GM10847 (cell line): ENCODE measurements around the gene TNFRSF25.

Experiments used
- POLR2A ChIP-seq: IDR thresholded peaks from 2 replicates; pipeline ENCODE4 v1.6.1; 2011; ENCODE audit not compliant: insufficient read length; ENCODE audit errors: extremely low read depth

Gene TNFRSF25

DNA sequence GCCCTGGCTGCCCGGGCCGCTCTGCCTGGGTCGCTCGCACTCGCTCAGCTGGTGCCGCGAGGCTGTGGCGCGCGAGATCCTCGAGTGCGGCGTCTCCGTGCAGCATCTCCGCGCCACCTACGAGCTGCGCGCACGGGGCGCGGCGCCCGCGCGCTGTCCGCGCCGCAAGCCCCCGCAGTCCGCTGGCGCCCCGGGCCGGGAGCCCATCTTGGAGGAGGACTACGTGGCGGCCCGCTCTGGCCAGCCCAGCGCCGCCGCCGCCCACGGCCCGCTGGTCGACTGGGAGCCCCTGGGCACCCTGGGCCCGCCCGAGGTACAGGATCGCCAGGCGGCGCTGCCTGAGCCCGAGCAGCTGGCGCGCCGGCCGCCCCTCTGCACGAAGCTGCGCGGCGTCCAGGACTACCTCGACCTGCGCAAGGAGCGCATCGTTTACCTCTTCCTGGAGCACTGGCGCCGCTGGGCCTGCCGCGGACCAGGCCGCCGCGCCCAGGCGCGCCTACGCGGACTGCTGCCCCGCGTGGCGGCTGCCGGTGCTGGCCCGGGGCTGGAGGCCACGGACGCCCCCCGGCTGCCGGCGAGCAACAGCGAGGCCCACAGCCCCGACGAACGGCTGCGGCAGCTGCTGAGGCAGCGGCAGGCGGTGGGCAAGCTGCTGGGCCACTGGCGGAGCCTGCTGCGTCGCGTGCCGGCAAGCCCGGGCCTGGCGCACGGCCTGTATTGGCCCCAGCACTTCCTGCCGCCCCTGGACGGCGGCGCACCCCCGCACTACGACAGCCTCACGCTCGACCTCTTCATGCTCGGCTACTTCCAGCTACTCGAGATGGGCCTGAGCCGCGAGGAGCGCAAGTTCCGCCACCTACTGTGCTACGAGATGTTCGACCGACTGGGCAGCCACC, 10.9 kb downstream of the TNFRSF25 start:
- no peak for TF ChIP-seq POLR2A

DNA sequence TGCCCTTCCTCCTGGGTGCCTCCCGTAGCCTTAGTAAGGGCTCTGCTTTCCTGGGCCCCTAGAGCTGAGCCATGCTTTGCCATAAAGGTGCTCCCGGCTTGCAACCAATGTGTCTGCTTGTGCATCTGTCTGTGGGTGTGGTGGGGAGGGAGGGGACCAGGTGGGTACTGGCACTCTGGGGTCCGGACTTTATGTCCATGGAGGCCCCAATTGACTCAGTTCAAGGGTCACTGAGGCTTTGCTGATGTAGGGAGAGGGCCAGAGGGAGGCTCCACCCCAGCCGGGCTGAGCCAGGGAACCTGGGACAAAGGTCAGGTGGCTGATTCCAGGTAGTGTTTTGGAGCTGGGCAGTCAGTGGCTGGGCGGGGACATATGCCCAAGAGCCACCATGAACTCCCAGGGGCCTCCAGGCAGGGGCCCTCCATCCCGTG, 15.0 kb downstream of the TNFRSF25 start:
- no peak for TF ChIP-seq POLR2A

DNA sequence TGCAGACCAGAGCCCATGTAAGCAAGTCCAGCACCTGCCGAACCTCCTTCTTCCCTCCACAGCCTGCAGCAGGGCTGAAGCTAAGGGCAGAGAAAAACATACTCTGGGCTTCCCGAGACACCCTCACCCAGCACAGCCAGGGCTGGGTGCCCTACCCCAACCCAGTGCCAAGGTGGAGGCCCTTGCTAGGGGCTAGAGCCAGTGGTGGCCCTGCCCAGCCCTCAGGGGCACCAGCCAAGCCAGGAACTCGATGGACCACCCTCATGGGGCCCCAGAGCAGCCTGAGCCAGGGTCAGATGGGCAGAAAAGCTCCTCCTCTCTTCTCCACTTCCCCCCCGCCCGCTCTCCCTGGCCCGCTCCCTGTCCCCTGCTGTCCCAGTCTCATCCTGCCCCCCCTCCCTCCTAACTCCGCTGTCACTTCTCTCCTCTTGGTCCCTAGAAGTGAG, 15.9 kb downstream of the TNFRSF25 start:
- no peak for TF ChIP-seq POLR2A

DNA sequence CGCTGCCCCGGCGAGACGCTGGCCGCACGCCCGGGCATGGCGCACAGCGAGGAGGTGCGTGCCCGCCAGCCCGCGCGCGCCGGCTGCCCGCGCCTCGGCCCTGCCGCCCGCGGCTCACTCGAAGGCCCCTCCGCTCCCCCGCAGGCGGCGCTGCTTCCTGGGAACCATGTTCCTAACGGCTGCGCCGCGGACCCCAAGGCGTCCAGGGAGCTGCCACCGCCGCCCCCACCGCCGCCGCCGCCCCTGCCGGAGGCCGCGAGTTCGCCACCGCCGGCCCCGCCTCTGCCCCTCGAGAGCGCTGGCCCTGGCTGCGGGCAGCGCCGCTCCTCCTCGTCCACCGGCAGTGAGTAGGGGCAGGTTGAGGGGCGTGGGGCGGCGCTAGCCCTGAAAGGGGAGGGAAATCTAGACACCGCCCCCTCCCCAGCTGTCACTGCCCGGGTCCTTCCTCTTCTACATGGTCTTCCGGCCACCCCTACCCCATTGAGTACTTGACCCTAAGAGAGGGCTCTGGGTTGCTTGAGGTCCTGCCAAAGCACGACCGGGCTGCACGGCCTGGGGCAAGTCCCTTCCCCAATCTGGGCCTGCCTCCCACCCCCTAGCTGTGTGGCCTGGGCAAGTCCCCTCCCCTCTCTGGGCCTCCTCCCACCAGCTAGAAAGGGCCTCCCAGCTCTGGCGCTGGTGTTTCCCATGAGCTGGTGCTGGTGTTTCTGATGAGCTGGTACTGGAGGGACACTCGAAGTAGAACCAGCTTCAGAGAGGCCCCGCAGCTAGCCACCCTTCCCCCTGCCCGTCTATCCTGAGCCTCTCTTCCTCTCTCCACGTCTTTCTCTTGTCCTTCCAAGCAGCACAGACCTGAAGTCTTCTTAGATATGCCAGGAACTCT, 17.0 kb downstream of the TNFRSF25 start:
- TF ChIP-seq POLR2A: no peak

DNA sequence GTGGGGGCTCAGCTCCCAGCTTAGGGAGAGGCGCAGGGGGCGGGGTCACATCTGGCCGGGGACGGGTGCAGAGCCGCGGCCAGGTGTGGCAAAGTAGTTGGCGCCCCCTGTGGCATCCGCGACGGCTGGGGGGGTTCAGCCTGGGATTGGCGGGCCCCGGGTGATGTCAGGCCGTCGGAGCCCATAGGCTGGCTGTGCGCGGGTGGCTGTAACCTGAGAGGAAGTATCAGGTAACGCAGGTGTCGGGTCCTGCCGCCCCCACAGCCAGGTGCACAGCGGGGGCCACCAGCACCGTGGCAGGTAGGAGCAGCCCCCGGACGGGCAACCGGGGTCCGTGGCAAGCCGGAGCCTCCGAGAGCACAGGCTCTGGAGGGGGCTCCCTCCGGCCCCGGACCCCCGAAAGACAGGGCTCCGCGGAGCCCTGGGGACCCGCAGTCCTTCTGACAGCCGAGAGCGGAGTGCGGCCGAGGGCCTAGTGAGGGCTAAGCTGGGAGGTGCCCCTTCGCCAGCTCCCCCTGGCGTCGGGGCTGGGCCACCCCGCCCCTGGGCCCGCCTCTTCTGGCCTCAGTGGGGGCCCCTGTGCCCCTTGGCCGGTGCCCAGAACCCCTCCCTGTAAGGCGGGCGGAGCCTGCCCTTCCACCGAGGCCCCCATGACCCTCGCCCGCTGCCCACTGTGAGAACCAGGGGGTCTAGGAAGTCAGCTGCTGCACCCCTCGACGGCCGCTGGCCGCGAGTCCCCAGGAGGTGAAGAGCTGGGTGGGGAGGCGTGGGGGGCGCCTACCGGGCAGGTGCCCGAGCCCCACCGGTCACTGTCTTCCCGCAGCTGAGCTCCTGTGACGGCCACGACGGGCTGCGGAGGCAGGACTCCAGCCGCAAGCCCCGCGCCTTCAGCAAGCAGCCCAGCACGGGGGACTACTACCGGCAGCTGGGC, 17.9 kb downstream of the TNFRSF25 start:
- no peak for TF ChIP-seq POLR2A

DNA sequence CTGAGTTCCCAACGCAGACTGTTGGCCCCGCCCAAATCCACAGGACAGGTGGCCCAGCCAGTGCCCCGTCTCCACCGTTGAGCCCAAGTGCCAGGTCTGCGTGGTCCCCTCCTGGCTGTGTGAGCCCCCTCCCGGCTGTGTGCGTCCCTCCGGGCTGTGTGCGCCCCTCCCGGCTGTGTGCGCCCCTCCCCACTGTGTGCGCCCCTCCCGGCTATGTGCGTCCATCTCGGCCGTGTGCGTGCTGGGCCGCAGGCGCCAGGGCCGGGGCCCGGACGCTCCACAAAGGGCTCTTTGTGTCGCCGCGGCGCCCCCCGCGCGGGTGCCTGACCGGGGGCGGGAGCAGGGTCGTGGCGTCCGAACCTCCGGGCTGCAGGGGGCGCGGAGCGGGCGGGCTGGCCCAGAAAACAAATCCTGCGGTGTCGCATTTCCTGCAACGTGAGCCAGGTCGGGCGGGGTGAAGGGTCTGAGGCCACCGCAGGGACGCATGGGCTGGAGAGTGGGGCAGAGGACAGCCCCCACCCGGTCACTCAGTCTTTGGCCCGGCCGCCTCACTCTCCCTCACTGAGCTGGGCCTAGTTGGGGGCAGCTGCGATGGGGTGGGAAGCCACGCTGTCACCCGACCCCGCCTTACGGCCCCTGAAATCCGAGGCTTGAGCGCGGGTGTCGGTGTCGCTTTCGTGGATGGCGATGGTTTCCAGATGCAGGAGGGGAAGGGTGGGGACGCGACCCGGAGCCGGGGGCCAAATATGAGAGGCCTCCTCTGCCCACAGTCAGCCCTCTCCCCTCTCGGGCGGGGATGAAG, 18.8 kb downstream of the TNFRSF25 start:
- TF ChIP-seq POLR2A: no peak

DNA sequence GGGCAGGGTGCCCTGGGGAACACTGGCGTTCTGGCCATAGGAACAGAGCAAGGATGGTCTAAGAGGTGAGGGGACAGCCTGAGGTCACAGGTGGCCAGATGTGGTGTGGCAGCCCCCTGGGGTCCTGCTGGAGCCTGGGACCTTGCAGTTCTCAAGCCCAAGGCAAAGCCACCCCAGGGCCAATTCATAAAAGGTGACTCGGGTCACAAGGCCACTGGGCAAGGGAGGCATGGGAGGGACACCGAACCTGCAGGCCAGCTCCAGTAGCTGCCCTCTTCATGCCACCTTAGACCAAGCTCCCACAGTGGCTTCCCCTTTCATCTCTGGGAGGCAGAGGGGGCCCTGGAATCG, 19.3 kb downstream of the TNFRSF25 start:
- no peak for TF ChIP-seq POLR2A

DNA sequence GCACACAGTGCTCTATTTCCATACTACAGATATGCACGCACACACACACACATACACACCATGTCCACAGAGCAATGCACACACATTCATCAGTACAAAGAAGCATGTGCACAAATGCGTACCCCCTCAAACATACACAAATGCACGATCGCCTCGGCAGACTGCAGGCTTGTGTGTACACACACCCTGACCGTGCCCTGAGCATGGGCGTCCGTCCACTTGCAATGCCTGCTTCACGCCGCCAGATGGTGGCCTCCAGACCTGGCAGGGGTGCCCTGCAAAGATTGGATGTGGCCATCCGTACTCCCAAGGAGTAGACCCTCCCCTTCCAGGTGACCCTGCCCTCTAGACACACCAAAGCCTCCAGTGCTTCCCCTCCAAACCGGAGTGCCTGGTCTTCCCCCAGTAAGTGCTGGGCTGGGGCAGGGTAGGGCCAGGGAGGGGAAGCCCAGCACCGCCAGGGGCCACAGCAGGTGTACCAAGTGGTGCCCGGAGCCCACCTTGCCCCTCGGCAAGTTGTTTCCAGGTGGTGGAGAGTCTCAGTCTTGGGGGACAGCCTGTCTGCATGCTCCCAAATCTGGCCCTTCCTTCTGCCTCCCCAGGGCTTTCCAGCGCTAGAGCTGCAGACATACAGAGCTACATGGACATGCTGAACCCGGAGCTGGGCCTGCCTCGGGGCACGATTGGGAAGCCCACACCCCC, 20.8 kb downstream of the TNFRSF25 start:
- TF ChIP-seq POLR2A: no peak

DNA sequence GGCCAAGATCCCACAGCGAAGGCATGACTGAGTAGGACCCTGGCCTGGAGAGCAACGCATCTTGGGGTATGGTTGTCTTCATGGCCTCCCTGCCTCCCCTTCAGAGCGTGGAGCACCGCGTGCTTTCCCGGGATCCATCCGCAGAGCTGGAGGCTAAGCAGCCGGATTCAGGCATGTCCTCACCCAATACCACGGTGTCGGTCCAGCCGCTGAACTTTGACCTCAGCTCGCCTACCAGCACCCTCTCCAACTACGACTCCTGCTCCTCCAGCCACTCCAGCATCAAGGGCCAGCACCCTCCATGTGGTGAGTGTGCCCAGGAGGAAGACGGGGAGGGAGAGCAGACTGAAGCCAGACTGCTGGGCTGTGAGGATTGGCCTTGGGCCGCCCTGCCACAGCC, 21.6 kb downstream of the TNFRSF25 start:
- no peak for TF ChIP-seq POLR2A

DNA sequence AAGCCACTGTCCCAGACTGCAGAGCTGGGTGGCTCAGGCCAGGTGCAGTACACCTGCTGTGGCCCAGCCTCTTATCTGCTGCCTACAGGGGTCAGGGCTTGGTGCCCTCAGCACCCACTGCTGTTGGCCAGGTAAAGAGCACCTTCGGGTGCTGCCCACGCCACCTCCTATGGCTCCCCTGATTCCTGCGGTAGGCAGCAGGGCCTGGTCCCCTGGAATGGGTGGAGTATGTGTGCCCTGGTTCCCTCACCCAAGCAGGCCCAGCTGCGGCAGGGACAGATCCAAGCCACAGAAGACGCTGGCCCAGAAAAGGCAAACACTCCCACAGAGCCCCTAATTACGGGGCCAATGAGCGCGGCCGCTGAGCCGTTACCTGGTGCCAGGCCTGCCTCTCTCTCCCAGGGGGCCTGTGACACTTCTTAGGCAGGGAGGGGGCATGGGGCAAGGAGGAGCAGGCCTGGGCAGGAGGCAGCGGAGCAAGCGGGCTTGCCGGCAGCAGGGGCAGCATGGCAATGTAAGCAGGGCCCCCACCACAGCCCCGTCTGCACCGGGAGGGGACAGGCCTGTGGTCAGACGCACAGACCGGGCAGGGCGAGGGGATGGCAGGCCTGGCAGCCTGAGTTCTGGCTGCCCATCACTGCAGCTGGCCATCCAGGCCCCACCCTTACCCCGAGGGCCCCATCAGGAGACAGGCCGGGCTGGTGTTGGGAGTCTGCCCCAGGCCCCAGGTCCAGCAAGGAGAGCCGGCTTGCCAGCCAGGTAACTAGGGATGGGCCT, 22.4 kb downstream of the TNFRSF25 start:
- TF ChIP-seq POLR2A: no peak

DNA sequence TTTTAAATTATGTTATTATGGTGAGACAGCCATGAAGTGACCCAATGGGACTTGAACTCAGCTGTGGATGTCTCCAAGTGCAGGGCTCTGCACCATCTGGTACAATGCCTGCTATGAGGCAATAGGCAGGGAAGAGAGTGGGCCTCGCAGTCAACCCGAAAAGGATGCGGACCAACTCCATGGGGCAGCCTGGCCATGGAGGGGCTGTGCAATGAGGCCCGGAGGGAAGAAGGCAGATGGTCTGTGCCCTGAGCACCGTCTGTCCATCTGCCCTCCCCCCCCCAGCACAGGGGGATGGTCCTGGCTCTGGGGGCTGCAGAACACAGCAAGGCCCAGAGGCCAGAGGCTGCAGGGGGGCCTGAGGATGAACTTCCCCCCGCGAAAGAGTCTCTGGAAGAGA, 24.4 kb downstream of the TNFRSF25 start:
- no peak for TF ChIP-seq POLR2A

DNA sequence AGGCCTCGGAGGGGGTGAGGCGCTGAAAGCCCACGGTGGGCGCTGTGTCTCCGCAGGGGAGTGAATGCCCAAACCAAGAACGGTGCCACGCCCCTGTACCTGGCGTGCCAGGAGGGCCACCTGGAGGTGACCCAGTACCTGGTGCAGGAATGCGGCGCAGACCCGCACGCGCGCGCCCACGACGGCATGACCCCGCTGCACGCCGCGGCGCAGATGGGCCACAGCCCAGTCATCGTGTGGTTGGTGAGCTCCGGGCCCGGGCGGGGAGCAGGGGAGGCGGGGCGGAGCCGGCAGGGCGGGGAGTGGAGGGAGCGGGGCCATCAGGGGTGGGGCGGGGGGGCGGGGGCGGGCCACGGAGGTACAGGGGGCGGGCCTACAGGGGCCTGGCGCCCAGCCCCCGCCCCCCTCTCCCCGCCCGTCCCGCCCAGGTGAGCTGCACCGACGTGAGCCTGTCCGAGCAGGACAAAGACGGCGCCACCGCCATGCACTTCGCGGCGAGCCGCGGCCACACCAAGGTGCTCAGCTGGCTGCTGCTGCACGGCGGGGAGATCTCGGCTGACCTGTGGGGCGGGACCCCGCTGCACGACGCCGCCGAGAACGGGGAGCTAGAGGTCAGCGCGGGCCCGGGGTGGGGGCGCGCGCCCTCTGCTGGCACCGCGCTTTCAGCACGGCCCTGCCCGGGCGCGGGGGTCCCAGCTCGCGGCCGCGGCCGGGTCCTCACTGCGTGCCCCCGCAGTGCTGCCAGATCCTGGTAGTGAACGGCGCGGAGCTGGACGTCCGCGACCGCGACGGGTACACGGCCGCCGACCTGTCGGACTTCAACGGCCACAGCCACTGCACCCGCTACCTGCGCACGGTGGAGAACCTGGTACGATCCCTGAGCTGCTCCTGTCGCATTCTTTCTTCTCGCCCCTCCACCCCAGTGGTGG, 25.5 kb downstream of the TNFRSF25 start:
- TF ChIP-seq POLR2A: no peak
